Amygdala (tissue), 56 donors: ENCODE measurements around the gene CERK.

ENCODE experiments used
- DNase-seq, 56 donors: peaks; one replicate each; lab custom pipeline; 2025; lab: John Stamatoyannopoulos, UW

Gene CERK

GRCh38 chr22:46636221-46637002 is 101.6 kb downstream of the CERK start:
- no peak for DNase-seq

GRCh38 chr22:46635756-46636155 is 102.3 kb downstream of the CERK start:
- DNase-seq, result no peak

GRCh38 chr22:46634973-46635685 is 102.9 kb downstream of the CERK start:
- peak in 1 of 56 donors; percentile 25 for DNase-seq
